GM19455 (cell line): ENCODE results near the gene TP53INP2.
"Not testable (repeated sequence)": the region's sequence is repeated elsewhere in the genome, so short reads cannot be mapped to it uniquely, and the experiment has no call there.

Experiments
- ATAC-seq: cut with Tn5 transposase; IDR thresholded peaks from one replicate; pipeline ENCODE4 v1.9.1; 2021; ENCODE audit not compliant: unreplicated experiment

TP53INP2 gene

DNA sequence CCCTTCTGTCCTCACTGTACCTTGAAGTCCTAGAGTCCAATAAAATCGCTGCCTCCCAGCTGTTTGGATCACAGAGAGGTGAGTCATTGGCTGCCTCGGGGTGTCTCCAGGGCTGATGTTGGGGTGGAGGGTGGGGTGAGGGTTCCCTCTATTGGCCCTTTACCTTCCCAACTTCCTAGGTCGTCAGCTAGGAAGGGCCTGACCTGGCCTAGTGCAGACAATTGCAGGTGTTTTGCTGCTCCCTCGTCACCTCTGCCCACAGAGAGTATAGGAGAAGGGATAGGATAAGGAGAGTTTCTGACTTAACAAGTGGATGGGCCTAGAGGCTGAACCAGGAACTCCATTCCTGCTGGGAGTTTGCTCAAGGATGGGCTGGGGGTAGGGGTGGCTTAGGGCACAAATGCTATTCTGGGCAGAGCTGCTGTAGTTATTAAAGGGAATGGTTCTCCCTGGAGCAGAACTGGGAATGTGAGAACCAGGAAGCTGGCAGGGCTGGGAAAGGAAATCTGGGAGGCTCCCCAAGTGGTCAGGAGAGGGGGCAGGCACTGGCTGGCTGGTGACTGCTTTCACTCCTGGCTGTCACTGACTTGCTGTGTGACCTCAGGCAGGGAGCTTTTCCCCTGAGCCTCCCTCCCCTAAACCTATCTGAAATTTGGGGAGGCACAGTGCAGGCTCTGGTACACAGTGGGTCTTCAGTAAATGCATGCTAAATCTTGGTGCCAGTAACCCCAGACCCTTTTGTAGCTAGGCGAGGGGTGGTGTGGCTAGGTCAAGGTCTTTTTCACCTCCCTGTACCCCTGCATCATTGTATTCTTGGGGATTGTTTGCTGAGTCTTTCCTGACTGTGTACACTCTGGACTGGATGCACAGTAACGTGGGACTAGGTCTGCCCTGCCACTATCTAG lies 1.5 kb downstream of the TP53INP2 start:
- no peak for ATAC-seq

- ATAC-seq = no peak
These were observed 2.2 kb downstream of the TP53INP2 start for GRCh38 chr20:34706302-34706875.

DNA sequence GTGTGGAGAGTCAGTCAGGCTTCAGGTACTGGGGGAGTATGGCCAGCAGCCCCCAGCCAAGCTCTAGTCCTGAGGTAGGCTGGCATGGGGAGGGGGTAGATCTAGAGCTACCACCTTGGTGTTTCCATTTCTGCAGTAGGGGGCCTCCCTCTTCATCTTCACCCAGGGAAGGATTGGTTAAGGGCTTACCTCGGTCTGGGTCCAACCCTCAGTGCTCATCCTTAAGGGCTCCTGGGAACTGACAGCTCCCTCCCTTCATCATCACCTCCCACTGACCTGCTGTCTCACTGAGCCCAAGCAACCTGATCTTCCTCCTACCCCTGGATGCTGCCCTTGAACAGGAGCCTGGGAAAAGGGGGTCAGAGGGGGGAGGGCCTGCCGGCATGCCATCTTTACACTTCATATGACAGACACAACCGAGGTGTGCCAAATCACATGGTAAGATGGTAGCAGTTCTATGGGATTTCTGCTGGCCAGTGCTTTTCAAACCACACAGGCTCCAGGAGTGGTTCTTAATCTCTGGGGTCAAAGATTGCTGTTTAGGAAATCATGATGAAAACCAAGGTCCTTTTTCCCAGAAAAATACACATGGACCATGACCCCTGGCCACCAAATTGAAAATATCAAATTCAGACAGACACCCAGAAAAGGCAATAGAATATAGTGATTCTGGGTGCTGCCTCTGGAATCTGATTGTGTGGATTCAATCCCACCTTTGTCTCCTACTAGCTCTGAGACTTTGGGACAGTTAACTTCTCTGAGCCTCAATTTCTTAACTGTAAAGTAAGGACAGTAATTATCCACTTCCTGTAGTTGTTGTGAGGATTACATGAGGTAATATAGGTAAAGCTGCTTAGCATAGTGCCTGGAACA lies 3.0 kb downstream of the TP53INP2 start:
- no peak for ATAC-seq

DNA sequence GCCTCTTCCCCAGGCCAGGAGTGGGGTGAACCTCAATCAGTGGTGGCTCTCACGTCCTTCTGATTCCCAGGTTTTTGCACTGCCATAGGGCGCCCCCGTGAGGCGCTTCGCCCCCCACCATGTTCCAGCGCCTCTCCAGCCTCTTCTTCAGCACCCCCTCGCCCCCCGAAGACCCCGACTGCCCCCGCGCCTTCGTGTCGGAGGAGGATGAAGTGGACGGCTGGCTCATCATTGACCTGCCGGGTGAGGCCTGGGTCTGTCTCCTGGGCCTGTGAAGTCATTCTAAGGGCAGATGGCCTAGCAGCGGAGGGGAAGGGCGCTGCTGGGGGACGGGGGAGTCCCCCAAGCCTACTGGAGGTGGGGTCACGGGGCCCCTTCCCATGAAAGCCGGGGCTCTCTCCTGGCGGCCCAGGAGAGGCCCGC lies 4.5 kb downstream of the TP53INP2 start:
- ATAC-seq = peak; percentile 24

GRCh38 chr20:34709044-34709830 lies 5.1 kb downstream of the TP53INP2 start:
- ATAC-seq = peak; percentile 53

- peak; percentile 44 for ATAC-seq
These were observed 5.9 kb downstream of the TP53INP2 start for GRCh38 chr20:34709831-34710567.

- no peak for ATAC-seq
These were observed 6.4 kb downstream of the TP53INP2 start for GRCh38 chr20:34710568-34710839.

DNA sequence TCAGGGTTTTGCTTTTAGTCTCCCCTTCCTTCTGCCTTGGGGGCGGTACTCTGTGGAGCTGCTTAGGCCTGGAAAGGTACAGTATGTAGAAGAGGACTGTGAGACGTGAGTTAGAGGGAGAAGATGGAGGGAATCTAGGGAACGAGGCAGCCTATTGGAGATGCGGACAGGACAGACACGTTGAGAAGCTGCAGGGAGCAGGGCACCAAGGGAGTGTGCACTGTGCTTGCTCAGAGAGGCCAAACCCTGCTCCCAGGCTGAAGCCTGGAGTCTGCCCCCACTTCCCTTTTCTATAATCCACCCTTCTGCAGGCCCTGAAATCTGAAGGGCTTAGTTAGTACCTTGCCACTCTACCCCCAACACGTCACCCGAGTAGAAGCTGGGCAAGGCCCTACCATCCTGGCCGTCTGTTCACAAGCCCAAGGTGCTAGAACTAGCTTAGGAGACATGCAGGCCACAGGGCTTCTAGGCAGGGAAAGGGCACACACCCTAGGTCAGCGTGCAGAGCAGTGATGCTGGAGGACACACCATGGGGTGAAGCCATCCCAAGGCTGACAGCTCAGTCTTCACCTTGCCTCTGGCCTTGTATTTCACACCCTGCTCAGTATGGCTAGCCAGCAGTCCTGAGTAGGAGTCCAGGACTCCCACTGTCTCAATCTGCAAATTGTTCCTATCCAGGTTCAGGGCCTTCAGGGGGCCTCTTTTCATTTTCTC lies 6.9 kb downstream of the TP53INP2 start:
- no peak for ATAC-seq

- ATAC-seq = no peak
These were observed 7.8 kb downstream of the TP53INP2 start for GRCh38 chr20:34711813-34712430.

DNA sequence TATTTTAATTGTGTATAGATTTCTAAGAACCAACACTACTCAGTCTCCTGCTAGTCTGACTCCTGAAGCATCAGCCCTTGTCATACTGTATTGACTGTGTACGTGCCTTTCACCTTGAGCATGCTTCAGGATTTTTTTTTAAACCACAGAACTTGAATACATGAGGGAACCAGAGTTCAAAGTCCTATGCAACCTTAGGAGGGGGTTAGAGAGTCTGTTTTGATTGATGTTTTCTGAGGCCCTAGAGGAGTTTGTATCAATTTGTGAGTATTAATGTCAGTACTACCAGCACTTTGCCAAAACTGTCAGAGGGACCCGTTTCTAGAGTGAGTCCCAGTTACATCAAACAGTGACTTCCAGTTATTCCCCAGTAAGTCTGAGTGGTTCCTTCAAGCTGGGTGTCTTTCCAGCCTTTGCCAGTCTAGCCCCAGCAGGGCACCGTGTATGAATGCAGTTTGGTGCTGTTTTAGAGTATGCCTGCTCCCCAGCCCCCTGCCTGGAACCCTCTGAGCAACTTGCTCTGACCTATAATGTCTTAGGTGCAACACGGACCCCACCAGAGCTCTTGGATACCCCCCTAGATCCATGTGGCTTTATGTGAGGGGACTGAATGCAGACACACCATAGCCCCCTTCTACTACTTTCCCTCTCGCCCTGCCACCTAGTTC lies 8.5 kb downstream of the TP53INP2 start:
- ATAC-seq = no peak

- no peak for ATAC-seq
These were observed 9.2 kb downstream of the TP53INP2 start for GRCh38 chr20:34713194-34713943.

- not testable (repeated sequence) for ATAC-seq
These were observed 9.9 kb downstream of the TP53INP2 start for GRCh38 chr20:34713944-34714515.

- ATAC-seq = no peak
These were observed 11.2 kb downstream of the TP53INP2 start for GRCh38 chr20:34715384-34715783.

DNA sequence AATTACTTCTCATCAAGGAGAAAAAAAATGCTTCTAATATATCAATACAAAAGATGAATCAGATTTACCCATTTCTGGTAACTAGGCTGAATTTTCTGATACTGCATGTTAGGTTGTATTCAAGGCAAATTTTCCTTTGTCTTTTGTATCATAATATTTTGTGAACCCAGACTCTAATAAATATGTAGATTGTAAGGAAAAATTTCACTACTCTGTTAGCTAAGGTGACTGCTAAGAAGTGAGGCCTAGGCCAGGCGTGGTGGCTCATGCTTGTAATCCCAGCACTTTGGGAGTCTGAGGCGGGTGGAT lies 12.7 kb downstream of the TP53INP2 start:
- no peak for ATAC-seq

- ATAC-seq = no peak
These were observed 13.3 kb downstream of the TP53INP2 start for GRCh38 chr20:34717230-34718095.

GRCh38 chr20:34719242-34720017 lies 15.3 kb downstream of the TP53INP2 start:
- ATAC-seq = peak; percentile 75
